Measurements from ENCODE around the gene OGN.

DNA sequence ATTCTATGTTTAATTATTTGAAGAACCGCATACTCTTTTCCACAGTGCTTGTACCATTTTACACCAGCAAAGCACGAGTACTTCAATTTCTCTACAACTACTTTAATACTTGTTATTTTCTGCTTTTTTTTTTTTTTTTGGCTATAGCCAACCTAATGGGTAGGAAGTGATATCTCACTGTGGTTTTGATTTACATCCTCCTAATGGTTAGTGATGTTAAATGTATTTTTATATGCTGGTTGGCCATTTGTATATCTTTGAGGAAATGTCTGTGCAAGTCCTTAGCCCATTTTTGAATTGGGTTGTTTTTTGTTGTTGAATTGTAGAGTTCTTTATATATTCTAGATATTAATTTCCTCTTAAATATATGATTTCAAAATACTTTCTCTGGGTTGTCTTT, 22.6 kb downstream of the OGN start:
- TF ChIP-seq CTCF (IDR thresholded peaks at IDR 0.05) (no peak), POLR2A (IDR thresholded peaks at IDR 0.05) (no peak)
